CD4-positive, alpha-beta T cell treated with Interleukin-2 at 100 ng/mL for 4 hours (primary cell): ENCODE measurements around the gene MYO9B.
"Not testable (repeated sequence)": the region's sequence is repeated elsewhere in the genome, so short reads cannot be mapped to it uniquely, and the experiment has no call there.

ENCODE experiments used
- DNase-seq: peaks from one replicate; pipeline ENCODE4 v3.0.0-alpha.2; 2020; ENCODE audit warnings: low spot score

Gene MYO9B

GRCh38 chr19:17091758-17092333 lies 16.3 kb downstream of the MYO9B start:
- no peak for DNase-seq

GRCh38 chr19:17092696-17093095 lies 17.1 kb downstream of the MYO9B start:
- no peak for DNase-seq

GRCh38 chr19:17094694-17095093 lies 19.1 kb downstream of the MYO9B start:
- DNase-seq = not testable (repeated sequence)

GRCh38 chr19:17095141-17095919 lies 19.8 kb downstream of the MYO9B start:
- DNase-seq = no peak

- DNase-seq = no peak
Measured at GRCh38 chr19:17097593-17098126, 22.1 kb downstream of the MYO9B start.

- DNase-seq = no peak
Measured at GRCh38 chr19:17098326-17098725, 22.7 kb downstream of the MYO9B start.

- no peak for DNase-seq
Measured at GRCh38 chr19:17101686-17102628, 26.4 kb downstream of the MYO9B start.

GRCh38 chr19:17103177-17103576 lies 27.6 kb downstream of the MYO9B start:
- DNase-seq = no peak

- no peak for DNase-seq
Measured at GRCh38 chr19:17104679-17105078, 29.1 kb downstream of the MYO9B start.

GRCh38 chr19:17105556-17105955 lies 30.0 kb downstream of the MYO9B start:
- no peak for DNase-seq

- DNase-seq = not testable (repeated sequence)
Measured at GRCh38 chr19:17106964-17107363, 31.4 kb downstream of the MYO9B start.

GRCh38 chr19:17107546-17108452 lies 32.2 kb downstream of the MYO9B start:
- DNase-seq = peak; percentile 20

- no peak for DNase-seq
Measured at GRCh38 chr19:17108453-17108784, 32.8 kb downstream of the MYO9B start.

- DNase-seq = no peak
Measured at GRCh38 chr19:17109300-17109699, 33.7 kb downstream of the MYO9B start.

- peak; percentile 14 for DNase-seq
Measured at GRCh38 chr19:17109962-17110598, 34.5 kb downstream of the MYO9B start.

- no peak for DNase-seq
Measured at GRCh38 chr19:17110599-17110966, 35.0 kb downstream of the MYO9B start.

GRCh38 chr19:17111766-17112165 lies 36.2 kb downstream of the MYO9B start:
- no peak for DNase-seq

GRCh38 chr19:17112271-17112670 lies 36.7 kb downstream of the MYO9B start:
- no peak for DNase-seq

- no peak for DNase-seq
Measured at GRCh38 chr19:17112700-17113099, 37.1 kb downstream of the MYO9B start.

GRCh38 chr19:17113127-17113785 lies 37.7 kb downstream of the MYO9B start:
- DNase-seq = no peak
